ENCODE data around the gene TPPP3. TPM values are rescaled to one million over a fixed set of nuclear protein-coding genes. Genes with fewer than 3 reads are reported as not detected.

TPPP3 gene
- polyA plus RNA-seq, 1 experiment, result 1.5 TPM

GRCh38 chr16:67424261-67424615 lies 30.9 kb upstream of the TPPP3 start:
- Histone ChIP-seq H3K27ac (ENCODE audit: low read depth, low read length) (no peak overlapping the region), H3K4me3 (ENCODE audit: low read depth, low read length) (no peak overlapping the region), H3K9me3 (ENCODE audit: control insufficient read depth, insufficient read depth, low read length) (no peaks in the 10 kb centered on the region), H3K27me3 (ENCODE audit: control insufficient read depth, insufficient read depth, low read length) (peaks cover 41% of the 10 kb centered on the region)
- no peak for DNase-seq (ENCODE audit: low read depth, low spot score)
- ChIA-PET CTCF (interaction anchor here (1.0 to 6.7 kb wide), 3 partner anchors 8 to 75 kb away, joined by 3 to 154 read pairs (median 4); partner anchors contain the start of gene ZDHHC1), POLR2A (interaction anchor here (0.8 kb wide), 1 partner anchor 11 kb away, joined by 5 read pairs; no protein-coding TSS in a partner anchor)
- no peak for TF ChIP-seq CTCF (IDR thresholded peaks at IDR 0.05; ENCODE audit: low read depth, low read length)

GRCh38 chr16:67423611-67424260 lies 30.4 kb upstream of the TPPP3 start:
- TF ChIP-seq CTCF (IDR thresholded peaks at IDR 0.05; ENCODE audit: low read depth, low read length), result no peak
- POLR2A ChIA-PET, result no interaction called here
- Histone ChIP-seq H3K9me3 (ENCODE audit: control insufficient read depth, insufficient read depth, low read length) (no peaks in the 10 kb centered on the region), H3K27ac (ENCODE audit: low read depth, low read length) (no peak overlapping the region), H3K4me3 (ENCODE audit: low read depth, low read length) (no peak overlapping the region), H3K27me3 (ENCODE audit: control insufficient read depth, insufficient read depth, low read length) (peaks cover 36% of the 10 kb centered on the region)
- DNase-seq (ENCODE audit: low read depth, low spot score), result no peak
- CTCF ChIA-PET, result interaction anchor here (6.7 kb wide), 1 partner anchor 42 kb away, joined by 154 read pairs; no protein-coding TSS in a partner anchor

GRCh38 chr16:67423015-67423414 lies 29.7 kb upstream of the TPPP3 start:
- CTCF ChIA-PET, result interaction anchor here (6.7 kb wide), 1 partner anchor 42 kb away, joined by 154 read pairs; no protein-coding TSS in a partner anchor
- Histone ChIP-seq H3K9me3 (ENCODE audit: control insufficient read depth, insufficient read depth, low read length) (no peaks in the 10 kb centered on the region), H3K27ac (ENCODE audit: low read depth, low read length) (no peak overlapping the region), H3K27me3 (ENCODE audit: control insufficient read depth, insufficient read depth, low read length) (peaks cover 31% of the 10 kb centered on the region), H3K4me3 (ENCODE audit: low read depth, low read length) (no peak overlapping the region)
- DNase-seq (ENCODE audit: low read depth, low spot score), result no peak
- no peak for TF ChIP-seq CTCF (IDR thresholded peaks at IDR 0.05; ENCODE audit: low read depth, low read length)
- POLR2A ChIA-PET, result no interaction called here

- Histone ChIP-seq H3K4me3 (ENCODE audit: low read depth, low read length) (no peak overlapping the region), H3K27ac (ENCODE audit: low read depth, low read length) (no peak overlapping the region), H3K27me3 (ENCODE audit: control insufficient read depth, insufficient read depth, low read length) (peaks cover 27% of the 10 kb centered on the region), H3K9me3 (ENCODE audit: control insufficient read depth, insufficient read depth, low read length) (no peaks in the 10 kb centered on the region; the same call in 1 of the 2 replicates)
- DNase-seq (ENCODE audit: low read depth, low spot score), result no peak
- ChIA-PET POLR2A (no interaction called here), CTCF (interaction anchor here (0.7 to 1.2 kb wide), 2 partner anchors 17 to 60 kb away, joined by 3 read pairs; no protein-coding TSS in a partner anchor)
- no peak for TF ChIP-seq CTCF (IDR thresholded peaks at IDR 0.05; ENCODE audit: low read depth, low read length)
Measured at GRCh38 chr16:67421030-67421429, 27.7 kb upstream of the TPPP3 start.

GRCh38 chr16:67419931-67420330 lies 26.6 kb upstream of the TPPP3 start:
- no peak overlapping the region for H3K4me3 ChIP-seq (ENCODE audit: low read depth, low read length)
- ChIA-PET POLR2A (no interaction called here), CTCF (interaction anchor here (1.4 kb wide), 1 partner anchor 8 kb away, joined by 6 read pairs; no protein-coding TSS in a partner anchor)
- no peak overlapping the region for H3K27ac ChIP-seq (ENCODE audit: low read depth, low read length)
- DNase-seq (ENCODE audit: low read depth, low spot score), result no peak
- H3K27me3 ChIP-seq (ENCODE audit: control insufficient read depth, insufficient read depth, low read length), result peaks cover 17% of the 10 kb centered on the region
- no peak for TF ChIP-seq CTCF (IDR thresholded peaks at IDR 0.05; ENCODE audit: low read depth, low read length)
- no peaks in the 10 kb centered on the region; the same call in 1 of the 2 replicates for H3K9me3 ChIP-seq (ENCODE audit: control insufficient read depth, insufficient read depth, low read length)

Measured in AG04450 (cell line).